H9 (cell line): Measurements from ENCODE around the gene CHCHD1. TPM values are rescaled to one million over a fixed set of nuclear protein-coding genes. Genes with fewer than 3 reads are reported as not detected.

ENCODE experiments used
- DNase-seq: peaks from one replicate; pipeline ENCODE4 v3.0.0-alpha.2; 2017
- H2AFZ ChIP-seq: one replicate; pipeline ENCODE4 v1.6.1; 2013; ENCODE audit warnings: mild to moderate bottlenecking, low read length, control low read depth, moderate library complexity
- H2AK5ac ChIP-seq: 2 replicates; pipeline ENCODE4 v1.6.1; 2013; ENCODE audit warnings: low read length, control low read depth, mixed read lengths; ENCODE audit not compliant: insufficient read length
- H2BK120ac ChIP-seq: one replicate; pipeline ENCODE4 v1.6.1; 2013; ENCODE audit warnings: low read depth, mild to moderate bottlenecking, low read length, control low read depth, inconsistent platforms; ENCODE audit not compliant: poor library complexity, severe bottlenecking
- H2BK12ac ChIP-seq: 2 replicates; pipeline ENCODE4 v1.6.1; 2013; ENCODE audit warnings: low read length, control low read depth, mixed read lengths, low read depth; ENCODE audit not compliant: insufficient read length
- H2BK15ac ChIP-seq: 2 replicates; pipeline ENCODE4 v1.6.1; 2013; ENCODE audit warnings: low read depth, low read length, control low read depth
- H2BK20ac ChIP-seq: one replicate; pipeline ENCODE4 v1.6.1; 2013; ENCODE audit warnings: low read depth, mild to moderate bottlenecking, low read length, control low read depth, inconsistent platforms; ENCODE audit not compliant: poor library complexity, severe bottlenecking
- H2BK5ac ChIP-seq: 2 replicates; pipeline ENCODE4 v1.6.1; 2013; ENCODE audit warnings: low read length, control low read depth, mixed read lengths; ENCODE audit not compliant: insufficient read length
- H3K14ac ChIP-seq: 2 replicates; pipeline ENCODE4 v1.6.1; 2013; ENCODE audit warnings: low read length, control low read depth; ENCODE audit not compliant: insufficient read depth
- H3K18ac ChIP-seq: 2 replicates; pipeline ENCODE4 v1.6.1; 2013; ENCODE audit warnings: low read depth, mild to moderate bottlenecking, mixed read lengths, low read length, control low read depth; ENCODE audit not compliant: insufficient read length
- H3K23ac ChIP-seq: 2 replicates; pipeline ENCODE4 v1.6.1; 2013; ENCODE audit warnings: low read length, control low read depth, mixed read lengths, low read depth; ENCODE audit not compliant: insufficient read length
- H3K23me2 ChIP-seq: 2 replicates; pipeline ENCODE4 v1.6.1; 2013; ENCODE audit warnings: low read depth, mild to moderate bottlenecking, mixed read lengths, low read length, control low read depth; ENCODE audit not compliant: insufficient read length, poor library complexity, severe bottlenecking
- H3K27ac ChIP-seq: 2 replicates; pipeline ENCODE4 v1.5.1; 2013; ENCODE audit warnings: low read length, control low read depth, mixed read lengths, low read depth; ENCODE audit not compliant: insufficient read length
- H3K27me3 ChIP-seq: 2 replicates; pipeline ENCODE4 v1.6.1; 2013; ENCODE audit warnings: low read length, control low read depth, inconsistent platforms; ENCODE audit not compliant: insufficient read depth
- H3K4ac ChIP-seq: 2 replicates; pipeline ENCODE4 v1.6.1; 2013; ENCODE audit warnings: low read depth, mild to moderate bottlenecking, control low read depth, inconsistent platforms, low read length, moderate library complexity
- H3K4me1 ChIP-seq: 2 replicates; pipeline ENCODE4 v1.6.1; 2013; ENCODE audit warnings: low read length, control low read depth, inconsistent platforms; ENCODE audit not compliant: insufficient read depth
- H3K4me2 ChIP-seq: 2 replicates; pipeline ENCODE4 v1.6.1; 2013; ENCODE audit warnings: low read length, control low read depth, mixed read lengths; ENCODE audit not compliant: insufficient read length, insufficient read depth
- H3K56ac ChIP-seq: 2 replicates; pipeline ENCODE4 v1.6.1; 2013; ENCODE audit warnings: low read depth, mild to moderate bottlenecking, mixed read lengths, low read length, control low read depth; ENCODE audit not compliant: insufficient read length
- H3K79me1 ChIP-seq: 2 replicates; pipeline ENCODE4 v1.6.1; 2013; ENCODE audit warnings: low read depth, mild to moderate bottlenecking, moderate library complexity, low read length, control low read depth, inconsistent platforms; ENCODE audit not compliant: insufficient read depth, poor library complexity, severe bottlenecking
- H3K79me2 ChIP-seq: 2 replicates; pipeline ENCODE4 v1.6.1; 2013; ENCODE audit warnings: low read length, control low read depth, inconsistent platforms; ENCODE audit not compliant: insufficient read depth
- H3K9ac ChIP-seq: 2 replicates; pipeline ENCODE4 v1.6.1; 2013; ENCODE audit warnings: low read length, control low read depth, mixed read lengths; ENCODE audit not compliant: insufficient read length; ENCODE audit errors: extremely low read depth
- H3K9me3 ChIP-seq: one replicate; pipeline ENCODE4 v1.6.1; 2013; ENCODE audit warnings: low read depth, low read length, inconsistent platforms; ENCODE audit not compliant: control insufficient read depth
- H3T11ph ChIP-seq: one replicate; pipeline ENCODE4 v1.6.1; 2013; ENCODE audit warnings: mild to moderate bottlenecking, low read length, control low read depth, inconsistent platforms
- H4K20me1 ChIP-seq: one replicate; pipeline ENCODE4 v1.6.1; 2013; ENCODE audit not compliant: control insufficient read depth, insufficient read length, insufficient read depth
- H4K5ac ChIP-seq: 2 replicates; pipeline ENCODE4 v1.6.1; 2013; ENCODE audit warnings: low read depth, mild to moderate bottlenecking, mixed read lengths, low read length, control low read depth; ENCODE audit not compliant: insufficient read length
- H4K8ac ChIP-seq: replicated peaks from 2 replicates; pipeline ENCODE4 v1.6.1; 2013; ENCODE audit warnings: low read length, control low read depth, mixed read lengths, low read depth; ENCODE audit not compliant: insufficient read length
- H4K91ac ChIP-seq: 2 replicates; pipeline ENCODE4 v1.6.1; 2013; ENCODE audit warnings: low read depth, mild to moderate bottlenecking, moderate library complexity, mixed read lengths, low read length, control low read depth; ENCODE audit not compliant: insufficient read length
- H3K27ac Mint-ChIP-seq, 3 experiments: 2 replicates in 2 of 3; 3 replicates in 1 of 3; pipeline ENCODE4 v1.8.0; 2020 to 2021; ENCODE audit warnings: mixed read lengths in 3 of 3, mild to moderate bottlenecking in 1 of 3, moderate library complexity in 1 of 3
- H3K27me3 Mint-ChIP-seq: 2 replicates; pipeline ENCODE4 v1.8.0; 2021; ENCODE audit warnings: low read depth, mild to moderate bottlenecking, moderate library complexity, mixed read lengths
- H3K36me3 Mint-ChIP-seq, 3 experiments: 2 replicates in 2 of 3; 3 replicates in 1 of 3; pipeline ENCODE4 v1.8.0; 2020 to 2021; ENCODE audit warnings: low read depth in 3 of 3, mixed read lengths in 3 of 3; ENCODE audit not compliant: insufficient read depth in 1 of 3
- H3K4me1 Mint-ChIP-seq, 2 experiments: 2 replicates each; pipeline ENCODE4 v1.8.0; 2020; ENCODE audit warnings: mixed read lengths in 2 of 2
- H3K4me3 Mint-ChIP-seq, 2 experiments: 2 replicates in 1 of 2; 3 replicates in 1 of 2; pipeline ENCODE4 v1.8.0; 2020 to 2021; ENCODE audit warnings: mild to moderate bottlenecking in 2 of 2, mixed read lengths in 2 of 2, moderate library complexity in 1 of 2
- H3K9me3 Mint-ChIP-seq, 2 experiments: 2 replicates in 1 of 2; 3 replicates in 1 of 2; pipeline ENCODE4 v1.8.0; 2020; ENCODE audit warnings: mild to moderate bottlenecking in 2 of 2, mixed read lengths in 2 of 2, moderate library complexity in 1 of 2
- WGBS: extraction: QIAGEN DNeasy Blood & Tissue Kit; methylation state at CpG from one replicate; pipeline ENCODE4 v1.1.7; 2013; ENCODE audit warnings: missing lambda C conversion rate, low lambda C conversion rate, mixed read lengths; ENCODE audit not compliant: insufficient read length; ENCODE audit errors: extremely low coverage; 5-methylcytosine and 5-hydroxymethylcytosine counted together
- total RNA-seq: library from RNA; stranded (reverse); gene quantifications from 2 replicates; pipeline ENCODE4 v1.2.1, GENCODE V29; 2021
- TF ChIP-seq, protein P1 (sequence below): fragments of 200-600 bp; sonication (generic); conservative IDR thresholded peaks from 3 replicates; pipeline ENCODE4 v1.8.0; 2021; ENCODE audit warnings: antibody characterized with exemption, mild to moderate bottlenecking

Gene CHCHD1
- total RNA-seq, 1 experiment from 2014 or later = 45.9 TPM

DNA sequence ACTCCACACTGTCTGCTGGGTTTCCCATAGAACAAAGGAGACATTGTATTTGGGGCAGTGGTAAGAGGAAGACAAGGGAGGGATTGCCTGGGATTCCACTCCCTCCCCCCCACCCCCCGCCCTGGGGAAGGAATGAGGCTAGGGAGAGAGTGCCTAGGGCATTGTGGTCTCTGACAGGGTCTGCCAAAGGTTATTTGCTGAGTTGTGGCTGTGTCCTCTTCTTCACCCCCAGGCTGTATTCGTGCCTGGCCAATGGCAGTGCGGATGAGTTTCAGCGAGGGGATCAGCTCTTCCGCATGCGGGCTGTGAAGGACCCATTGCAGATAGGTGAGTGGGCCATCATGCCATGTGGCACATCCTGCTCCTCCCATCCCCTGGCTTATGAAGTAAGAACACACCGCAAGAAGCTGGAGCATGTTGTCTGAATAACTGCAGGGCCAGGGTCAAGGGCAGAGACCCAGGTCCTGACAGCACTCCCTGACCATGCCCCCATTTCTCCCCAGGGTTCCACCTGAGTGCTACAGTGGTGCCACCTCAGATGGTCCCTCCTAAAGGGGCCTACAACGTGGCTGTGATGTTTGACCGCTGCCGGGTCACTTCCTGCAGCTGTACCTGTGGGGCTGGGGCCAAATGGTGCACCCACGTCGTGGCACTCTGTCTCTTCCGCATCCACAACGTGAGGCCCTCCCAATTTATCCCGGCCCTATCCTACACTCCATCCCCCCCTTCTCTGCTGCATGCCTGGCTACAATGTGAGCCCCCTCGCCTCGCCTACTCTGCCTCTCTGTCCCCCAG is 7.2 kb downstream of the CHCHD1 start:
- Mint-ChIP-seq H3K27ac (peak overlapping the region in 1 of 3 experiments; percentile 70; a peak in 1 of 7 replicates), H3K4me1 (peaks cover 12 to 14% of the 10 kb centered on the region in 2 experiments), H3K4me3 (no peak overlapping the region), H3K27me3 (no peaks in the 10 kb centered on the region), H3K9me3 (no peaks in the 10 kb centered on the region), H3K36me3 (peaks cover 24 to 38% (median 29%) of the 10 kb centered on the region in 3 experiments; a peak in 6 of 7 replicates)
- H2BK15ac ChIP-seq = no peak overlapping the region
- no peak overlapping the region for H2BK120ac ChIP-seq
- no peak overlapping the region for H3K4me2 ChIP-seq
- TF ChIP-seq, protein P1, sequence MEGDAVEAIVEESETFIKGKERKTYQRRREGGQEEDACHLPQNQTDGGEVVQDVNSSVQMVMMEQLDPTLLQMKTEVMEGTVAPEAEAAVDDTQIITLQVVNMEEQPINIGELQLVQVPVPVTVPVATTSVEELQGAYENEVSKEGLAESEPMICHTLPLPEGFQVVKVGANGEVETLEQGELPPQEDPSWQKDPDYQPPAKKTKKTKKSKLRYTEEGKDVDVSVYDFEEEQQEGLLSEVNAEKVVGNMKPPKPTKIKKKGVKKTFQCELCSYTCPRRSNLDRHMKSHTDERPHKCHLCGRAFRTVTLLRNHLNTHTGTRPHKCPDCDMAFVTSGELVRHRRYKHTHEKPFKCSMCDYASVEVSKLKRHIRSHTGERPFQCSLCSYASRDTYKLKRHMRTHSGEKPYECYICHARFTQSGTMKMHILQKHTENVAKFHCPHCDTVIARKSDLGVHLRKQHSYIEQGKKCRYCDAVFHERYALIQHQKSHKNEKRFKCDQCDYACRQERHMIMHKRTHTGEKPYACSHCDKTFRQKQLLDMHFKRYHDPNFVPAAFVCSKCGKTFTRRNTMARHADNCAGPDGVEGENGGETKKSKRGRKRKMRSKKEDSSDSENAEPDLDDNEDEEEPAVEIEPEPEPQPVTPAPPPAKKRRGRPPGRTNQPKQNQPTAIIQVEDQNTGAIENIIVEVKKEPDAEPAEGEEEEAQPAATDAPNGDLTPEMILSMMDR = no peak
- no peak overlapping the region for H3K4ac ChIP-seq
- H3K9me3 ChIP-seq = no peaks in the 10 kb centered on the region
- H4K8ac ChIP-seq = no peak overlapping the region
- no peaks in the 10 kb centered on the region for H3K27me3 ChIP-seq
- H3K18ac ChIP-seq = no peak overlapping the region
- no peak overlapping the region for H2BK12ac ChIP-seq
- no peak overlapping the region; the same call in 1 of the 2 replicates for H3K14ac ChIP-seq
- no peak overlapping the region for H2BK5ac ChIP-seq
- no peak overlapping the region for H4K91ac ChIP-seq
- no peak for DNase-seq
- H3K9ac ChIP-seq = no peak overlapping the region
- no CpG with 5 or more reads among the region's 17 CpGs for WGBS
- no peak overlapping the region for H3T11ph ChIP-seq
- H3K23me2 ChIP-seq = peaks cover 8% of the 10 kb centered on the region
- H3K4me1 ChIP-seq = peaks cover 2% of the 10 kb centered on the region; the same call in 1 of the 2 replicates
- H3K79me2 ChIP-seq = peaks cover 4% of the 10 kb centered on the region; the same call in 1 of the 2 replicates
- H2AK5ac ChIP-seq = no peak overlapping the region
- H3K23ac ChIP-seq = no peak overlapping the region
- H4K20me1 ChIP-seq = no peaks in the 10 kb centered on the region
- H4K5ac ChIP-seq = no peak overlapping the region
- H2AFZ ChIP-seq = no peak overlapping the region
- no peaks in the 10 kb centered on the region for H3K79me1 ChIP-seq
- no peak overlapping the region for H2BK20ac ChIP-seq
- H3K27ac ChIP-seq = no peak overlapping the region
- no peak overlapping the region for H3K56ac ChIP-seq
